G401.6 (cell line): ENCODE data around the gene RTBDN.

Experiments
- FAIRE-seq: peaks from 2 replicates; lab custom pipeline; 2012; peaks lifted over from hg19 to GRCh38; lab: Jason Lieb, UNC

RTBDN gene

DNA sequence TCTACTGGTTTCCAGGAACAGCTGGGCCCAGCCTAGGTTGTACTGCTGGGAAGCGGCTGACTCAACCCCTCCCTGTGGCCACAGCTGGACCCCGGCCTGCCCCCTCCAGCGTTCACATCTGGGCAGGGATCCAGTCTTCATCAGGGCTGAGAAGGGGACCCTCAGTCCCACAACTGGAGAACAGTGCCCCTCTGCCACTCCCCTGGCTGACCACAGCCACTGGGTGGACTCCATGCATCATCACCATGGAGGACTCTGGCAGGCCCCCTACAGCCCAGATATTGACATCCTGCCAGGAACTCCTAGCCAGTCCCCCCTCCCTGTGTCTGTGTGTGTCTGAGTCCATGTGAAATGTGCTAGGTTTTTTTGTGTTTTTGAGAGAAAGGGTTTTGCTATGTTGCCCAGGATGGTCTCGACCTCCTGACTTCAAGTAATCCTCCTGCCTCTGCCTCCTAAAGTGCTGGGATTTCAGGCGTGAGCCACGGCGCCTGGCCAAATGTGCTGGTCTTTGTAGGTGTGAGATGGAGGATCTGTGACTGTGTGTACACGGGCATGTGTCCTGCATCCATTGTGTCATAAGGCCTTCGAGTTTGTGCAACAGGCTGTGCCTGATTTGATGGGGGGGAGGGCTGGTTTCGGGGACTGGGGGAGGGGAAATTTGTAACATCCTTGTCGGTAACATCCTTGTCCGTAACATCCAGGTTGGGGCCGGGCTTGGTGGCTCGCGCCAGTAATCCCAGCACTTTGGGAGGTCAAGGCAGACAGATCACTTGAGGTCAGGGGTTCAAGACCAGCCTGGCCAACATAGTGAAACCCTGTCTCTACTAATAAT lies 55.0 kb downstream of the RTBDN start:
- FAIRE-seq, result no peak

DNA sequence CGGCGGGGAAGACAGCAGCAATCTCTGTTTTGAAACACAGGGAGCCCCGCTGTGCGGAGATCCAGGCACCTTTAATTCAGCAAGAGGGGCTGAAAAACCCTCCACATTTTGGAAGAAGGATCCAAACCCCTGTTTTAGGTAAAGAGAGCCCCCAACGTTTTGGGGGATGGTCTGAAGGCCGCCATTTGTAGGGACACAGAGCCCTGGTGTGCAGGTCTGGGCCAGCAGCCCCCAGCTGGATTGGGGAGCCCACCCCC lies 55.5 kb downstream of the RTBDN start:
- no peak for FAIRE-seq

DNA sequence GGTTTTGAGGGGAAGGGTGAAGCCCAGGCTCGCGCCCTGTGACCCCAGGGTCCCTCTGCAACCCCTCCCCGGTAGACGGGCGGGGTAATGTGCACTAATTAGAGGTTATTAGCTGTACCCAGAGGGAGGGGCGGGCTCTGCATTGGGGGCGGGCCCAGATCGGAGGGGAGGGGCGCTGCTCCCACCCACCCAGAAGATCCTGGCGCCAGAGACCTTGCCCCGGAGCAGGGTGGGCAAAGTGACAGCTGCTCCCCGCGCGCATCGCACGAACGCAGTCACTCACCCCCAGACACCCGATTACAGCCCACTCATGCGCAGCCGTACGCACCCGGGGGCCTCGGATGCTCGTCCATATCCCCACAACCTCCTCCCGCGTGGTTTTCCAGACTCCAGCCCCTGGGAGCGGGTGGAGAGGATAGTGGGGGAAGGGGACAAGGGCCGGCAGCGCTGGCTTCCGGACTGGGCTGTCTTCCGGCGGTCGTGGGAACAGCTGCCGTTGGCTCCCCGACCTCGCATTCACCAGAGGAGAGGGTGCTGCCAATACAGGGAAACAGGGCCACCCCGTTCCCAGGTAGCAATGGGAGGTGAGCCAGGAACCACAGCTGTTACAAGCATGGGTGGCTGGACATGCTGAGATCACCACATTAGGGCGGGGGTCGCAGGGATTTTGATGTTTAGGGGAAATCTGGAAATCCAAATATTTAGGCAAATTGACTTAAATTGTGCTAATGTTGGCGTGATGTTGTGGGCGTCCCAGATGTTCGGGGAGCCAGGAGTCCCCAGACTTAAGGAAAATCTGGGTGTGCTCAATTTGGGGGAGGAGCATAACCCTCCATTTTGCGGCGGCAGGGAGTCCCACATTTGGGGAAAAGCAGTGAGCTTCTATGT lies 56.1 kb downstream of the RTBDN start:
- no peak for FAIRE-seq

DNA sequence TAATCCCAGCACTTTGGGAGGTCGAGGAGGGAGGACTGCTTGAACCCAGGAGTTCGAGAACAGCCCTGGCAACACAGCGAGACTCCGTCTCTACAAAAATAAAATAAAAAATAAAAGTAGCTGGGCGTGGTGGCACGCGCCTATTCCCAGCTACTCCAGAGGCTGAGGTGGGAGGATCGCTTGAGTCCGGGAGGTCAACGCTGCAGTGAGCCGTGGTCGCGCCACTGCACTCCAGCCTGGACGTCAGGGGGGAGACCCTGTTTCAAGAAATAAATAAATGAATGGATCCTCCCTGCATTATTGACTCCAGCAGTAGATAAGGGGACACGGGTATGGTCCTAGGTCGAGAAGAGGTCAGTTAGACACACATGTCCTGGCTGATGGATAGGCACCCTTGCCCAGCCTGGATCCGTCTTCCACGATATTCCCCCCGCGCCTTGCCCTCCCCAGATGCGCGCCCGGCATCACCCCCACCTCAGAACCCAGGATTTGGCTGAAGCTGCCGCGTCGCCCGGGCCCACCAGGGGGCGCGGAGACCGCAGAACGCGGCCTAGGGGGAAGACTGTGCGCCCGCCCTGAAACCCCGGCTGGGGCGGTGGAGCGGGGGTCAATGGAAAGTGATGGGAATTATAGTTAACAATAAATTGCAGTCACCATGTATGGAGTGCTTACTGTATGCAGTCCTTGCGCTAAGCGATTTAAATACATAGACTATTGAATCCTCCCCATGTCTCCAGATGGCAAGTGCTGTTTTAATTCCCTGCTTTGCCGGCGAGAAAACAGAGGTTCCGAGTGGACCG lies 57.0 kb downstream of the RTBDN start:
- FAIRE-seq, result peak; percentile 63
